WERI-Rb-1 (cell line): ENCODE data around the gene ZNF740.

ENCODE experiments used
- DNase-seq: peaks from one replicate; pipeline ENCODE4 v3.0.0-alpha.2; 2020
- H3K27ac ChIP-seq: fragments of 250-450 bp; sonication (Bioruptor Pico); 2 replicates; pipeline ENCODE4 v1.5.1; 2020; ENCODE audit warnings: mild to moderate bottlenecking, moderate library complexity
- H3K27me3 ChIP-seq: fragments of 250-450 bp; sonication (Bioruptor Pico); 2 replicates; pipeline ENCODE4 v1.5.1; 2021; ENCODE audit warnings: mild to moderate bottlenecking, low read depth, moderate library complexity; ENCODE audit not compliant: insufficient read depth, severe bottlenecking
- H3K36me3 ChIP-seq: fragments of 250-450 bp; sonication (Bioruptor Pico); 2 replicates; pipeline ENCODE4 v1.5.1; 2020; ENCODE audit warnings: mild to moderate bottlenecking, moderate library complexity
- H3K4me3 ChIP-seq: 2 replicates; pipeline ENCODE4 v1.5.1; 2011; ENCODE audit warnings: low read depth, mild to moderate bottlenecking, control low read depth, low read length
- H3K9me3 ChIP-seq: fragments of 250-450 bp; sonication (Bioruptor Pico); 2 replicates; pipeline ENCODE4 v1.5.1; 2021; ENCODE audit warnings: mild to moderate bottlenecking, moderate library complexity; ENCODE audit not compliant: severe bottlenecking
- CTCF ChIP-seq: IDR thresholded peaks from 2 replicates; pipeline ENCODE4 v1.5.1; 2011; ENCODE audit warnings: low read depth, mild to moderate bottlenecking, control low read depth, inconsistent platforms, low read length

The ZNF740 gene

GRCh38 chr12:53204351-53204750 lies 23.8 kb downstream of the ZNF740 start:
- no peak overlapping the region for H3K27ac ChIP-seq
- no peaks in the 10 kb centered on the region for H3K27me3 ChIP-seq
- H3K36me3 ChIP-seq, result no peaks in the 10 kb centered on the region
- TF ChIP-seq CTCF, result no peak
- H3K4me3 ChIP-seq, result no peak overlapping the region
- no peak for DNase-seq
- H3K9me3 ChIP-seq, result no peaks in the 10 kb centered on the region

- H3K9me3 ChIP-seq, result no peaks in the 10 kb centered on the region
- no peak overlapping the region for H3K27ac ChIP-seq
- no peaks in the 10 kb centered on the region for H3K27me3 ChIP-seq
- no peaks in the 10 kb centered on the region for H3K36me3 ChIP-seq
- no peak for TF ChIP-seq CTCF
- DNase-seq, result no peak
- H3K4me3 ChIP-seq, result no peak overlapping the region
Measured at GRCh38 chr12:53205747-53206419, 25.4 kb downstream of the ZNF740 start.

- H3K27me3 ChIP-seq, result no peaks in the 10 kb centered on the region
- no peak within 1 kb of the TSS for H3K27ac ChIP-seq
- no peaks in the 10 kb centered on the region for H3K9me3 ChIP-seq
- no peak for TF ChIP-seq CTCF
- no peak within 1 kb of the TSS for H3K4me3 ChIP-seq
- peaks cover 2% of the 10 kb centered on the region; the same call in 1 of the 2 replicates for H3K36me3 ChIP-seq
- no peak for DNase-seq
Measured at GRCh38 chr12:53207042-53207441, 26.5 kb downstream of the ZNF740 start, which contains the start of gene ITGB7. Gene ITGB7 (minus strand): TSS chr12:53207251. CDS start chr12:53200443, 6,808 bp downstream.

GRCh38 chr12:53208435-53208834 lies 27.9 kb downstream of the ZNF740 start:
- no peak for DNase-seq
- H3K9me3 ChIP-seq, result no peaks in the 10 kb centered on the region
- no peak overlapping the region for H3K27ac ChIP-seq
- no peak overlapping the region for H3K4me3 ChIP-seq
- peaks cover 2% of the 10 kb centered on the region; the same call in 1 of the 2 replicates for H3K36me3 ChIP-seq
- no peak for TF ChIP-seq CTCF
- H3K27me3 ChIP-seq, result no peaks in the 10 kb centered on the region

- Histone ChIP-seq H3K27ac (no peak overlapping the region; the same call in 1 of the 2 replicates), H3K4me3 (no peak overlapping the region)
- no peak for DNase-seq
Measured at GRCh38 chr12:53208877-53209463, 28.4 kb downstream of the ZNF740 start.

More at GRCh38 chr12:53208877-53209463, 28.4 kb downstream of the ZNF740 start:
- H3K36me3 ChIP-seq, result peaks cover 2% of the 10 kb centered on the region; the same call in 1 of the 2 replicates
- H3K27me3 ChIP-seq, result no peaks in the 10 kb centered on the region
- TF ChIP-seq CTCF, result no peak
- no peaks in the 10 kb centered on the region for H3K9me3 ChIP-seq
